Choroid plexus epithelial cell (primary cell): ENCODE data around the gene SPATA3.
"Not testable (repeated sequence)": the region's sequence is repeated elsewhere in the genome, so short reads cannot be mapped to it uniquely, and the experiment has no call there.

ENCODE experiments used
- DNase-seq: peaks from one replicate; pipeline ENCODE4 v3.0.0-alpha.2; 2010; ENCODE audit warnings: low read depth
- H3K4me3 ChIP-seq: 2 replicates; pipeline ENCODE4 v1.5.1; 2011; ENCODE audit warnings: low read depth, mild to moderate bottlenecking, control low read depth, low read length, moderate library complexity
- TF ChIP-seq, protein P1 (sequence below): conservative IDR thresholded peaks from 2 replicates; pipeline ENCODE4 v1.5.1; 2011; ENCODE audit warnings: low read depth, mild to moderate bottlenecking, control low read depth, inconsistent platforms, low read length, moderate library complexity

The SPATA3 gene

DNA sequence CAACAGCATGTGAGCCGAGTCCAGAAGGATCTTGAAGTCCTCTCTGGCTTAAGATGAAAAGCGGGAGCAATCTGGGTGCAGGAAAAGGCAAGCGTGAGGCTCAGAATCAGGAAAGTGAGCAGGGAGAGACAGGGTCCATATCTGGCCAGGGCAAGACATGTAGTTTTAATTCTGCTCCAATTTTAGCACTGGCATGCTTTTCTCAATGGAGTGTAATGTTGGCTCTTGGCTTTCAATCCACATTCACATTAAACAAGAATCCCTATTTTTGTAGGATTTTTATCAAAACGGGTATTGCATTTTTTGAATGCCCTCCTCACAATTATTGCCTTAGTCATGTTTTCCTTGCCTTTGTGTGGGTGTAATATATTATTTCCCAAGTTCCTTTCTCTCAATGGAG is 6.0 kb downstream of the SPATA3 start:
- no peak overlapping the region for H3K4me3 ChIP-seq
- TF ChIP-seq, protein P1, sequence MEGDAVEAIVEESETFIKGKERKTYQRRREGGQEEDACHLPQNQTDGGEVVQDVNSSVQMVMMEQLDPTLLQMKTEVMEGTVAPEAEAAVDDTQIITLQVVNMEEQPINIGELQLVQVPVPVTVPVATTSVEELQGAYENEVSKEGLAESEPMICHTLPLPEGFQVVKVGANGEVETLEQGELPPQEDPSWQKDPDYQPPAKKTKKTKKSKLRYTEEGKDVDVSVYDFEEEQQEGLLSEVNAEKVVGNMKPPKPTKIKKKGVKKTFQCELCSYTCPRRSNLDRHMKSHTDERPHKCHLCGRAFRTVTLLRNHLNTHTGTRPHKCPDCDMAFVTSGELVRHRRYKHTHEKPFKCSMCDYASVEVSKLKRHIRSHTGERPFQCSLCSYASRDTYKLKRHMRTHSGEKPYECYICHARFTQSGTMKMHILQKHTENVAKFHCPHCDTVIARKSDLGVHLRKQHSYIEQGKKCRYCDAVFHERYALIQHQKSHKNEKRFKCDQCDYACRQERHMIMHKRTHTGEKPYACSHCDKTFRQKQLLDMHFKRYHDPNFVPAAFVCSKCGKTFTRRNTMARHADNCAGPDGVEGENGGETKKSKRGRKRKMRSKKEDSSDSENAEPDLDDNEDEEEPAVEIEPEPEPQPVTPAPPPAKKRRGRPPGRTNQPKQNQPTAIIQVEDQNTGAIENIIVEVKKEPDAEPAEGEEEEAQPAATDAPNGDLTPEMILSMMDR = no peak
- DNase-seq = no peak

DNA sequence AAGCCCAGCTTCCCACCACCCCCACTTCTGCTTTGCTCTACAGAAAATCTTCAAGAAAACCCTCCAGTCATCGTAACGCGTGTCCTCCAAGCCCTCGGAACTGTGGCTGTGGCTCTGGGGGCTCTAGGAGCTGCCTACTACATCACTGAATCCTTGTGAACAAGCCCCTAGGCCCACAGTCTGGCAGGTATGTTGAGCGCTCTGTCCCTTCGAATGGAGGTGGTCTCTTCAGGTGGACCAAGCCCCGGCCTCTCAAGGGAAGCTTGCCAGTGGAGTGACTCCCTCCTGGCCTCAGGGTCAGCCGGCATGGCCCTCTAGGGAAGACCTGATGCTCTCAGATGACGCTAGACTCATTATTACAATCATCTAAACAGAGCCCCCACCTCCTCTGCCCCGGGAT is 6.7 kb downstream of the SPATA3 start:
- TF ChIP-seq, protein P1 = no peak
- no peak for DNase-seq
- no peak overlapping the region for H3K4me3 ChIP-seq

DNA sequence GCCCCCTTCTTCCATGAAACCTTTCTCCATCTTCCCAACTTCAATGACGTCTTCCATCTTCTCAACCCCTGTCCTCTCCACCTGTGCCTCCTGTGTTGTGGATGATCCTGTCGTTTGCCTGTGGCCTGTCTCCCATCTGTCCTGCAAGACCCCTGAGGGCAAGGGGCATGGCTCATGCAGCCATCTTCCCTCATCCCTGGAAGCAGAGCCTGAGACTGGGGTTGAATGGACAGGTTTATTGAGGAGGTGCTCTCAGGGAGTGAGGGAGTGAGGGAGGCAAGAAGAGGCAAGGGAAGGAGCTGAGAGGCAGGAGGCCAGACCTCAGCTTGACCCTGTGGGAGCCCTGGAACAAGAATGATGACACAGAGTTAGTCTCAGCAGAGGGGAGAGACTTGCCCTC is 7.3 kb downstream of the SPATA3 start:
- TF ChIP-seq, protein P1 = no peak
- DNase-seq = no peak

DNA sequence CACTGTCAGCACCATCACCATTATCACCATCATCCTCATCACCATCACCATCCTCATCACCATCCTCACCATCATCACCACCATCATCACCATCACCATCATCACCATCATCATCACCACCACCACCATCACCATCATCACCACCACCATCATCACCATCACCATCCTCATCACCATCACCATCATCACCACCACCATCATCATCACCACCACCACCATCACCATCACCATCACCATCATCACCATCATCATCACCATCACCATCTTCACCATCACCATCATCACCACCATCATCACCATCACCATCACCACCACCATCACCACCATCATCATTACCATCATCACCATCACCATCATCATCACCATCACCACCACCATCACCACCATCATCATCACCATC is 9.0 kb downstream of the SPATA3 start:
- DNase-seq, H3K4me3 ChIP-seq: not testable (repeated sequence)

More for the DNA sequence above, 7.3 kb downstream of the SPATA3 start:
- H3K4me3 ChIP-seq = no peak overlapping the region

DNA sequence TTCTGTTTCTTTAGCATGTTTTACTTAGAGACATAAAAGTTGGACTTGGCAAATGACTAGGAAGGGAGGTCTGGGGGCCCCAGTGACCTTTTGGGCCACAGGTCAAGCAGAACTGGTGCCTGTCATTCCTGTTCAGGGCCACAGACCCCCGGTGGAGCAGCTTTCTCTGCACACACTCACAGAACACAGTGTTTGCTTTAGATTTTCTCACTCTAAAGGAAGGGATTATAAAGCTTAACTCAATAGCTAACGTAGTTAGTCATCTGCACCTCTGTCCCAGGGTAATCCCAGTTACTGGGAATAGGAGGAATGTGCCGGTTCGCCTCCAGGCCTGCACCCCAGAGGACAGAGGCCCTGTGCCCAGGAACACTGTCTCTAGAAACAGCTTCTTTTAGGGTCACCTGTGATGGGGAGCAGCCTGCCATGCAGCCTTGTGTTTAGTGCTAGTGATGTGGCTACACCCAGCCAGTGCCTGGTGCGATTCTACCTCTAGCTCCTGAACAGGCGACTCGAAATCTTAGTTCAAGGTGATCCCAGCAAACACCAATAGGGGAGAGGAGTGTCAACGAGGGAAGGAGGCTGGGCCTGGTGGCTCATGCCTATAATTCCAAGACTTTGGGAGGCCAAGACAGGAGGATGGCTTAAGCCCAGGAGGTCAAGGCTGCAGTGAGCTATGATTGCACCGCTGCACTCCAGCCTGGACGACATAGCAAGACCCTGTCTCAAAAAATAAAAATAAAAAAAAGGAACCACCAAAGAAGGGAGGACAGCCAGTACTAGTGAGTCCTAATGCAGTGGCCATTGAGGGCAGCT is 11.6 kb downstream of the SPATA3 start:
- no peak overlapping the region for H3K4me3 ChIP-seq
- no peak for DNase-seq
- TF ChIP-seq, protein P1 = no peak

DNA sequence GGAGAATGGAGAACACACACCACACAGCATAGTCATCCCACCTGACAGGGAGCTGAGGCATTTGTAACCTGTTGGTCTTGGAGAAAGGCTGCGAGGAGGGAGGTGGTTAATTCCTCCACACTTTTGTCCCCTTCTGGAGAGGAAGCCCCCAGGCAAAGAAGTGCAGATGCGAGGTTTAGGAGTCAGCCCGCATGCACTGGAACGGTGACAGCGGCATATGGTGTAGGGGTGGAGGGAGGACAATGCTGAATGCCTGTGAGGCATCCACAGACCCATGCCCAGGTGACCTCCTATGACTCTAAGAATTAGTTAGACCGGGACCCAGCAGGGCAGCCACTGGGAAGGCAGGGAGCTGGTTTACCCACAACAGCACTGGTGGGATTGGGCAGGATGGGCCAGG is 12.2 kb downstream of the SPATA3 start:
- TF ChIP-seq, protein P1 = no peak
- no peak overlapping the region for H3K4me3 ChIP-seq
- no peak for DNase-seq

DNA sequence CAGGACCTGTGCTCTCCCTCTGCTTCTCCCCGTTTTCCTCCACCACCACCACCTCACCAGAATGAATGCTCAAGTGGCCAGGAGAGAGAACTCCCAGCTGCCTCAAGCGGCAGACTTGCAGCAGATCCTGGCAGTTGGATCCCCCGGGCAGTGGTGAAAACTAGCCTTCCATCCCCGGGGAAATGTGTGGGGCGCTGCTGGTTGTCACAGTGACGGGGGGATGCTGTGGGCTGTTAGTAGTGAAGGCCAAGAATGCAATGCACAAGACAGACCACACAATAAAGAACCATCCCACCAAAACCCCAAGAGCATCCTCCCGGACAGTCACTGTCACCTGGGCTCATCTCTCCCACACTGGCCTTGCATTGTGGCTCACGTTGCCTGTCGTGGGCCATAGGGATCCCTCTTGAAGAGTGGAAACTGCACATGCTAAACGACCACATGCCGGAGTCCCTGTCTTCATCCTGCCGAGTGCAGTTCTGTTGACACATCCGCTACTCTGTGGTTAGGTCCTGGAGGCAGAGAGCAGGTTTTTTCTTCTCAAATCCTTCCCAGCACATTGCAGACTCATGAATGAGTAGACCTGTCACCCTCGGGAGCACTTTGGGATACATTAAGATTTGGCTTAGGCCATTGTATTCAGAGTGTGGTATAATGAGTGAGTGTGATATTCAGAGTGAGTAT is 13.5 kb downstream of the SPATA3 start:
- DNase-seq = no peak
- H3K4me3 ChIP-seq = no peak overlapping the region
- TF ChIP-seq, protein P1 = no peak
